Brain microvascular endothelial cell (primary cell): ENCODE results near the gene SHBG.

ENCODE experiments used
- DNase-seq: peaks from one replicate; pipeline ENCODE4 v3.0.0-alpha.2; 2020
- H3K27ac ChIP-seq: fragments of 250-450 bp; sonication (Bioruptor Pico); 2 replicates; pipeline ENCODE4 v1.5.1; 2020; ENCODE audit warnings: mild to moderate bottlenecking, moderate library complexity
- H3K27me3 ChIP-seq: fragments of 250-450 bp; sonication (Bioruptor Pico); replicated peaks from 2 replicates; pipeline ENCODE4 v1.5.1; 2020; ENCODE audit warnings: mild to moderate bottlenecking
- H3K36me3 ChIP-seq: fragments of 250-450 bp; sonication (Bioruptor Pico); replicated peaks from 2 replicates; pipeline ENCODE4 v1.5.1; 2020; ENCODE audit warnings: mild to moderate bottlenecking
- H3K4me3 ChIP-seq: 2 replicates; pipeline ENCODE4 v1.5.1; 2011; ENCODE audit warnings: low read depth, mild to moderate bottlenecking, control low read depth, low read length, moderate library complexity
- in situ Hi-C: cut with HindIII; loops from 2 replicates; pipeline ENCODE4 v1.10.0; 2017; ENCODE audit warnings: low sequenced_read_pairs, low pct_ligation_motif_present
- TF ChIP-seq, protein P1 (sequence below): IDR thresholded peaks from 2 replicates; pipeline ENCODE4 v1.5.1; 2011; ENCODE audit warnings: low read depth, mild to moderate bottlenecking, moderate library complexity, low read length, control low read depth, inconsistent platforms; ENCODE audit errors: missing control alignments

Gene SHBG

DNA sequence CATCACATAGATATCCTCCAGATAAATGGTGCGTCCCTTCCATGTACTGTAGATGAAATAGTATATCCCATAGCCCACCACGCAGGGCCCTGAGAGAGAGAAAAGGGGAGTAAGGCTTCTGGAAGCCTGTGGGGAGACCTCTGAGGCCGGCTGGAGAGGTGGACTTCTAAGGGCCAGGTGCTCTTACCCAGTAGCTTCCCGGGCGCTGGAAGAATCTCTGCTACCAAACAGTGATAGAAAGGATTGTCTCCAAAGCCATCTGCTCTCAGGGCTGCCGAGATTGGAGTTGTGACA, 3.0 kb upstream of the SHBG start:
- H3K4me3 ChIP-seq = peak overlapping the region; percentile 82
- in situ Hi-C loops = no loop called here
- no peaks in the 10 kb centered on the region for H3K27me3 ChIP-seq
- no peak overlapping the region for H3K27ac ChIP-seq
- H3K36me3 ChIP-seq = no peaks in the 10 kb centered on the region
- DNase-seq = no peak
- TF ChIP-seq, protein P1, sequence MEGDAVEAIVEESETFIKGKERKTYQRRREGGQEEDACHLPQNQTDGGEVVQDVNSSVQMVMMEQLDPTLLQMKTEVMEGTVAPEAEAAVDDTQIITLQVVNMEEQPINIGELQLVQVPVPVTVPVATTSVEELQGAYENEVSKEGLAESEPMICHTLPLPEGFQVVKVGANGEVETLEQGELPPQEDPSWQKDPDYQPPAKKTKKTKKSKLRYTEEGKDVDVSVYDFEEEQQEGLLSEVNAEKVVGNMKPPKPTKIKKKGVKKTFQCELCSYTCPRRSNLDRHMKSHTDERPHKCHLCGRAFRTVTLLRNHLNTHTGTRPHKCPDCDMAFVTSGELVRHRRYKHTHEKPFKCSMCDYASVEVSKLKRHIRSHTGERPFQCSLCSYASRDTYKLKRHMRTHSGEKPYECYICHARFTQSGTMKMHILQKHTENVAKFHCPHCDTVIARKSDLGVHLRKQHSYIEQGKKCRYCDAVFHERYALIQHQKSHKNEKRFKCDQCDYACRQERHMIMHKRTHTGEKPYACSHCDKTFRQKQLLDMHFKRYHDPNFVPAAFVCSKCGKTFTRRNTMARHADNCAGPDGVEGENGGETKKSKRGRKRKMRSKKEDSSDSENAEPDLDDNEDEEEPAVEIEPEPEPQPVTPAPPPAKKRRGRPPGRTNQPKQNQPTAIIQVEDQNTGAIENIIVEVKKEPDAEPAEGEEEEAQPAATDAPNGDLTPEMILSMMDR = no peak

DNA sequence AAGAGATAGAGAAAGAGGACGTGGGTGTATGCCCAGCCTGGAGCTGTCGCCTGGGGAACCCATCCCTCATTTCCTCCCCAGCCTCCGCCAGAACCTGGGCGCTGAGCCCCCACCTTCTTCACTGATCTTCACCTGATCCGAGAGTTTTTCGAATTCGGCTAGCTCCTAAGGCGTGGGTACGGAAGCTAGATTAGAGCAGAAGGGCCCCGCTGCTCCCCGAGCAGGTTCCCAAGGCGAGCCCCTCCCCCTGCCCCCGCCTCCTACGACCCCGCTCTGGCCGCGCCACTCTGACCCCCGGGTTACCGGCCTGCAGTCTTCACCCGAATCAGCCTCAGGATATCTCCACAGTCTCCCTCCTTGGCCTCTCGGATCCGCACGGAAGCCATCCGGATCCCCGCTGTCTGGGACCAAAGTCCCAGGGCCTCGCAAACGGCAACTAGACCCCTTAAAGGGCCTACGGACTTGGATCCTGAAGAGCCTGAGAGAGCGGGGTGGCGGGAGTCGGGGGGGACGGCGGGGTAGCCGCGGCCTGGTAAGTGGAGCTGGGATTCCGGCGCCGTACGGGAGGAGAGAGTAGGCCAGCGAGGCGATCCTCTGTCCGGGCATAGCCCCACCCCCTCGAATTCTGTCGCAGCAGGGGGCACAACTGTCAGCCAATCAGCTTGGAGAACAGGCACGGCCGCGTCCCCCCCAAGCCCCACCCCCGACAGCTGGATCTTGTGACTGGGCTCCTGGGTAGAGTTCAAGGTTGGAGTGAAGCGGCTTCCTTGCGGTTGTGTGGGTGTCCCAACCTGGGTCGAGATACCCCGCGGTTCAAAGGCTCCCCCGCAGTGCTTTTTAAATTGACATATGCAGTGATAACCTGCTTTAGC, 2.4 kb upstream of the SHBG start, which contains the start of gene SAT2:
Gene SAT2 (minus strand): TSS at position 572 of the 872 bp plus-strand sequence. CDS start 186 bp downstream, at position 386.
- in situ Hi-C loops = no loop called here

DNA sequence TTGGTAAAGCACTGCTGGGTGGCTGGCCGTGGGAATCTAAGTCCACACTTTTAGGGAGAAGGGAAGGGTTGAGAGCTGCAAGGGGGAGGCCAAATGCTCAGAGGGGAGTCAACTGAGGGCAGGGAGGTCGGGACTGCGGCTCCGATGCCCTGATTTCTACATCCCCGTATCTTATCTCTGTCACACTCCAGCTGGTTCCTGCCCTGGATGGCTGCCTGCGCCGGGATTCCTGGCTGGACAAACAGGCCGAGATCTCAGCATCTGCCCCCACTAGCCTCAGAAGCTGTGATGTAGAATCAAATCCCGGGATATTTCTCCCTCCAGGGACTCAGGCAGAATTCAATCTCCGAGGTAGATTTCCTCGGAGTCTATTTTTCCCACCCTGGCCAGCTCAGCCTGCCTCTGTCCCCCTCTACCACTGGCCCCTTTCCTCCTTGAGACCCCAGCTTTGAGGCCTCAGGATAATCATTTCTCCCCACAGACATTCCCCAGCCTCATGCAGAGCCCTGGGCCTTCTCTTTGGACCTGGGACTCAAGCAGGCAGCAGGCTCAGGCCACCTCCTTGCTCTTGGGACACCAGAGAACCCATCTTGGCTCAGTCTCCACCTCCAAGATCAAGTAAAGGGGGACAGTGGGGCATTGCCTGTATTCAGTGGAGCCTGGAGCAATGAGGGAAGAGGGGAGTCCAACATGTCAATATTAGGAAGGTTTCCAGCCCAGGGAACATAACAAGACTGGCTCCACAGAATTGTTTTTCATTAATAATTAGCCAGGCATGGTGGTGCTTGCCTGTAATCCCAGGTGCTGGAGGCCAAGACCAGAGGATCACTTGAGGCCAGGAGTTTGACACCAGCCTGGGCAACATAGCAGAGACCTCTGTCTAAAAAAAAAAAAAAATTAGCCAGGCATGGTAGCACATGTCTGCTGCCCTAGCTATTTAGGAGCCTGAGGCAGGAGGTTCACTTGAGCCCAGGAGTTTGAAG, 1.8 kb downstream of the SHBG start:
- Histone ChIP-seq H3K27ac (no peak overlapping the region), H3K36me3 (no peaks in the 10 kb centered on the region), H3K27me3 (no peaks in the 10 kb centered on the region), H3K4me3 (no peak overlapping the region)
- TF ChIP-seq, protein P1 = no peak
- no peak for DNase-seq
- in situ Hi-C loops = no loop called here

More for the DNA sequence above, 2.4 kb upstream of the SHBG start, which contains the start of gene SAT2:
- TF ChIP-seq, protein P1 = no peak
- H3K4me3 ChIP-seq = peak within 1 kb of the TSS; percentile 82
- H3K27ac ChIP-seq = peak within 1 kb of the TSS; percentile 46
- H3K36me3 ChIP-seq = no peaks in the 10 kb centered on the region
- no peaks in the 10 kb centered on the region for H3K27me3 ChIP-seq
- DNase-seq = peak; percentile 93

DNA sequence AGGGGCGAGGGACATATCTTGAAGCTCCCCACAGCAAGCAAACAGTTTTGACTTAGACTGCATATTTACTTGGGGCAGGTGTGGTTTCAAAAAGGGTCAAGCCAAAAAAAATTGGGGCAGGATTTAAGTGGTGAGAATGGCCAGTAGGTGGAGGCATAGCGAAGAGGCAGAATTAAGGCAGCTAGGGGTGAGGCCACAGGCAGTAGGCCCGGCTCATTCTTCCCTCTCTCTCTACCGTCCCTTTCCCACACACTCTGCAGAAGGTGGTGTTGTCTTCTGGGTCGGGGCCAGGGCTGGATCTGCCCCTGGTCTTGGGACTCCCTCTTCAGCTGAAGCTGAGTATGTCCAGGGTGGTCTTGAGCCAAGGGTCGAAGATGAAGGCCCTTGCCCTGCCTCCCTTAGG, 2.6 kb downstream of the SHBG start:
- TF ChIP-seq, protein P1 = peak; percentile 73
- H3K27me3 ChIP-seq = no peaks in the 10 kb centered on the region
- no peak for DNase-seq
- no peaks in the 10 kb centered on the region for H3K36me3 ChIP-seq
- H3K27ac ChIP-seq = no peak overlapping the region
- in situ Hi-C loops = no loop called here
- no peak overlapping the region for H3K4me3 ChIP-seq

DNA sequence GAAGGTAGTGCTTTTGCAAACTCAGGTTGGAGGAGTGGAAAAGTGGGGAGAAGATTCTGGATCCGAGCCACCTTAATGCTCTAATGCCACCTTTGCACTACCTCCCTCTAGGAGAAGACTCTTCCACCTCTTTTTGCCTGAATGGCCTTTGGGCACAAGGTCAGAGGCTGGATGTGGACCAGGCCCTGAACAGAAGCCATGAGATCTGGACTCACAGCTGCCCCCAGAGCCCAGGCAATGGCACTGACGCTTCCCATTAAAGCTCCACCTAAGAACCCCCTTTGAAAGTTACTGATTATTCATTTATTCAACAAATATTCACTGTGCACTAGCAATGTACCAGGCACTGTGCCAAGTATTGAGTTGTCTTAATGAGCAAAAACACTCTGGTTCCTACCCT, 3.2 kb downstream of the SHBG start:
- in situ Hi-C loops = no loop called here

More for the DNA sequence above, 3.2 kb downstream of the SHBG start:
- Histone ChIP-seq H3K27me3 (no peaks in the 10 kb centered on the region), H3K36me3 (no peaks in the 10 kb centered on the region), H3K4me3 (no peak overlapping the region), H3K27ac (no peak overlapping the region)
- TF ChIP-seq, protein P1 = peak; percentile 17
- DNase-seq = no peak
